Right renal cortex interstitium (tissue), 3 donors: ENCODE data around the gene DPM2. TPM values are rescaled to one million over a fixed set of nuclear protein-coding genes. Genes with fewer than 3 reads are reported as not detected.

Experiments used
- DNase-seq, 3 donors: peaks; one replicate each; pipeline ENCODE4 v3.0.0-alpha.2; 2013; ENCODE audit warnings: low read depth in 3 of 3, low spot score in 2 of 3
- polyA plus RNA-seq, 3 donors: library from polyadenylated mRNA; unstranded; fragments of 120-200 nt; gene quantifications; one replicate each; pipeline ENCODE4 v1.2.1, GENCODE V29; 2013; ENCODE audit not compliant: insufficient read length in 3 of 3

Gene DPM2
- polyA plus RNA-seq, 3 donors = 33.3 to 37.4 (median 36.5) TPM

DNA sequence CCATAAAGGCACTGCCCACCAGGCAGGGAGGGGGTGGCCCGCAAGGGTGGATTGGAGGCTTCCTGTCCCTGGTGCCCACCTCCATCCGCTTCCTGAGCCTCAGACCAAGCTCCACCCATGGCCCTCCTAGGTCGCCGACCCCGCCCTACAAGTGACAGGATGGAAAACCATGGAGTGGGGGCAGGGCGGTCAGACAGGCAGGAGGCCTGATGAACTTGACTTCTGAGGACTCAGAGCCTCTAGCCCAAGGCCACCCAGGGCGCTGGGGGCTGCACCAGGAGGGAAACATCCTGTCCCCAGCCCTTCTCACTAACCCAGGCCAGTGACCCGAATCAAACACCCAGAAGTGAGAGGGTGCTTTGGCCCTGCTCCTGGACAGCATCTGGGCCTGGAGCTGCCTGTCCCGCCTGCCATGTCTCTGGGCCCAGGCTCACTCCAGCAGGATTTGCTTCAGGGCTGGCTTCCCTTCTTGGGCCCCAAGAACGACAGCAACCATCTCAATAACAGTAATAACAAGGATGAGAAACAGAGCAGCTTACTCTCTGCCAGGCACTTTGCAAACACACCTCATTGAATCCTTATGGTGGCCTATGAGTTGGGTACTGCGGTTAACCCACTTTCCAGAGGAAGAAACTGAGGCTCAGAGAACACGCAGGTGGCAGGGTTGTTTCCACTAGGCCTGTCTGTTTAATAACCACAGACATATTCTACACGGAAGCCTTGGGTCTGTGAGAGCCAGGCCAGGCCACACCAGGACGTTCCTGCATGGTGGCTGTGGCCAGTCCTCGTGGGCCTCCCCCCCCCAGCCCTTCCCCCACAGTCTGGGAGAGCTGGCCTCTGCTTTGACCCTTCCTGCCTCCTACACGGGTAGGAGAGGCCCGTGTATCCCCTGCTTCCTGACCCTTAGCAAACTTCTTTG is 33.8 kb downstream of the DPM2 start:
- no peak for DNase-seq

DNA sequence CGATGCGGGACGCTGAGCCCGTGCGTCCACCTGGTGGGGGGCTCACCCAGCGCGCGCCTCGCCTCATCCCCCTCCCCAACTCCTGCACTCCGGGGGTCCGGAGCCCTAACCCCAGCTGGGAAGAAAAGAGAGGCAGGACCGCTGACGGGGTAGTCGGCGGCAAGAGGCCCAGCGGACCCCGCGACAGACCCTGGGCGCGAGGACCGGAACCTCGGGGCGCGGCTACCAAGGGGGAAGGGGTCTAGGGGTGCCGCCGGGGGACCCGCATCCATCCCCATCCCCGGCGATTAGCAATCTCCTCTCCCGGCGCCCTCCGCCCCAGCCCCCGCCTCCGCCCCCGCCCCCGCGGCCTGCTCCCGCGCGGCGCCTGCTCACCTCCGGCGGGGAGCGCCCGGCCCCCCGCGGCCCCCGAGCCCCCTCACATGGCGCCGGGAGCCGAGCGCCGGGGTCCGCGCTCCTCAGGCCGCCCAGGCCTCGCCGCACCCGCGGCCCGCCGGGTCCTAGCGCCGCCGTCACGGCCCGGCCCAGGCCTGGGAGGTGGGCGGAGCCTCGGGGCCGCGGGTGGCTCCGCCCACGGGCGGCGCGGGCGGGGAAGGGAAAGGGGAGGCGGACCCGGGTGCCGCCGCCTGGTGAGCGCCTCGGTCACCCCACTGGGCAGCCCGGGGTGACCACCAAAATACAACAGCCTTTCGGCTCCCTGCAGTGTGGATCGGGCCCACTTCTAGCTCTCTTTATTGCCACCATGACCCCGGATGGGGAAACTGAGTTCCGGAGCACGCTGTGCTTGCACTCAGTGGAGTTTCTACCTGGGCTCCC is 38.3 kb downstream of the DPM2 start, which contains the start of gene ST6GALNAC6:
Gene ST6GALNAC6 (minus strand): TSS at position 476 of the 816 bp plus-strand sequence. CDS start 1,622 bp downstream, outside the sequence.
- no peak for DNase-seq

DNA sequence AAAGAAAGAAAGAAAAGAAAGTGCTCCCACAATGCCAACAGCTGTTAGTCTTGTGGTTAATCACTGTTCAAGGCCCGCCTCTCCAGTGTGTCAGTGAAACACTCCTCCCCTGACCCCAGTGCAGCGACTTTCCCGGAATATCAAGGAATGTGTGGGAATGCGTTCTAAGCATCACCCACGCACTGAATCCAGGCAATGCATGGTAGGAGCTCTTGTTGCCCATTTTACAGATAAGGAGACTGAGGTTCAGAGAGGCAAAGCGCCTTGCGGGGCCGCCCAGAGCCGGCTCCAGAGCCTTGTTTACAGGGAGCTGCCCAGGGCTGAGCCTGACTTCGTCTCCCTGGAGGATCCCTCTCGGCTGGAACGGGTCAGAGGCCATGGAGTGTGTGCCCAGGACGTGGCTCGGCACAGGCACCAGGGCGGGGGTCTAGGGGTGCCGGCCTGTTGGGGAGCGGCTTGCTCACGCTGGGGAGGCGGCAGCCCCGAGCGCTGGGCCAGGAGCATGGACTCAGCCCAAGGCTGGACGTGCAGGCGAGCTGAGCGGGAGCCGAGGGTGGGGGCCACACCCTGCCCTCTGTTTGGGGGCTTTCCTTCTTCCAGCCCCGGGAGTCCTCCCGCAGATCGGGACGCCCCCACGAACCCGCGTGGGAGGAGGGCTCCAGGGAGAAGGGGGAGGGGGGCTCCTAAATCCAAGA is 39.1 kb downstream of the DPM2 start:
- no peak for DNase-seq

DNA sequence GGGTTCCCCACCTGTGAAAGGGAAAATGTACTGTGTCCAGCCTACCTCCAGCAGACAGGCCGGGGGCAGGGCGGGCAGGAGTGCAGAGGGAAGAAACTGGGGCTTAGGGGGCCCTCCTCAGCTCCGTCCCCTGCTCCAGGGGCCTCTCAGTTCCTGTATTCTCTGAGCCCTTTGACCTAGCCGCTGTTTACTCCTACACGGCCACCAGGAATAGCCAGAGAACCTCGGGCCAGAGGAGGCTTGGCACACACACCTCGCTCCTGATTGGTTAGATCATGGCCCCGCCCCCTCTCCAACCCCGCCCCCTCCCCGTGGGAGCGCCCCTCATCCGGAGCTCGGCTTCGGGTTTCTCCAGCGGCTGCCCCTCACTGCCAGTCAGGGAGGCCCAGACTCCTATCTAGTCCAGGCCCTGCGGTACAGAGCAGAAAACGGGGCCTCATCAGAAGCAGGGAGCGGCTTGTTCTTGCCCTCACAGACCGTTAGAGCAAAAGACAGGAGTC is 40.4 kb downstream of the DPM2 start:
- no peak for DNase-seq

DNA sequence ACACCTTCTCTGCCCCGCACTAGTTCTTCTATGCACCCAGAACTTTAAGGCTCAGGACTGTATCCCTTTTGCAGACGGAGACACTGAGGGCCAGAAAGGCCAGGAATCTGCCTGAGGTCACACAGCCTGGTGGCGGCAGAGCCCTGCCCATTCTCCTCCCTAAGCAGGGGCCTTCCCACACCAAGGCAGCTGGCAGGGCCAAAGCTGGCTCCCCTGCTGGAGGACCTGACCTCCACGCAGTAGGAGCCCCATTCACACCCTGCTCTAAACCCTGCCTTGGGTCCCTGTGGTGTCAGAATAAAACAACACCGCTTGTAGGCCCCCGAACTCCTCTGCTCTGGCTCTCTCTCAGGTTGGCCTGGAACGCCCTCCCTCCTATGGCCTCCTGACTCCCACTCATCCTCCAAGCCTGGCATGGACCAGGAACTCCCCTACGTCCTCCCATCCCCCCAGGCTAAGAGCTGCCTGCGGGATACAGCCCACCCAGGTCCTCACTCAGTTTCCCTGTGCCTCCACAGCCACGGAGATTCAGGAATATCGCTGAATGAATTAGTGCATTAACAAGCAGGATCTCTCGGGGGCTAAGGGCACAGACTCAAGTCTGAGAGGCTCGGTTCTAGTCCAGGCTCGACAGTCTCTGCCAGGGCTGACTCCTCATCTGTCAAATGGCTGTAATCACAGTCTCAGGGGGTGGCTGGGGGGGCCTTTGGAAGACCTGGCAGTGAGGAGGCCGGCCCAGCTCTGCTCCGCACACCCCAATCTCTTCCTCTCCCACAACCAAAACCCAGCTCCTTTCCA is 41.1 kb downstream of the DPM2 start:
- DNase-seq = no peak

DNA sequence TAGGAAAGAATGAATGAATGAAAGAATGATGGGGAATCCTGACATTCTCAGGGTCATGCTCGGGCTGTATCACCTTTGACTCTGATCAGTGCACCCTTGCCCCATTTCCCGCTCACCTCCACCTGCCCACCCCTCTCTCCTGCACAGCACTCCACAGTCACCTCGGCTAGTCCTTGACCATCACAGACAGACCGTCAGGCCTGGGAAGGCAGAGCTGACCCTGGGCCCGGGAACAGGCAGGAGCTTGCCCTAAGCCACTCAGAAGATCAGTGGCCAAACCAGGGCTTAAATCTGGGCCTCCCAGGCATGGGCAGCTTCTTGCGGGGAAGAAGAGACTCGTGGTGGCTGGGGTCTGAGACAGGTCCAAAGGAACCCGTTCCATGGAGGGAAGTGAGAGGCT is 41.8 kb downstream of the DPM2 start:
- no peak for DNase-seq

DNA sequence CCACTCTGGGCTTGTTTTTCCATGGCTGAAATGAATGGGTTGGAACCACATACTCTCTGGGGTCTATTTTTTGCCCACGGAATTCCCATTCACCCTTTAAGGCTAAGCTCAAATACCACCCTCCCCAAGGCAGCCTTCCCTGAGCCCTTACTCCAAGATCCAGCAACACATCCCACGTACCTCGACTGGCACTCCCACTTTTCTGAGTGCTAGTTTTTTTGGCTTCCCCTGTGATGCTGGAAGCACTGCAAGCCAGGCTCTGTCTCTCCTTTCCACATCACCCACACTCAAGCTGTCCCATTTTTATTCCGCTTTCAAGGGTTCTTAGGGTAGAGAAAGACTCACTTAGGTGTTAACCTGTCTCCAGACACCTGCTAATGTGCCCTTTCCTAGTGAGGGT is 44.3 kb downstream of the DPM2 start:
- no peak for DNase-seq

DNA sequence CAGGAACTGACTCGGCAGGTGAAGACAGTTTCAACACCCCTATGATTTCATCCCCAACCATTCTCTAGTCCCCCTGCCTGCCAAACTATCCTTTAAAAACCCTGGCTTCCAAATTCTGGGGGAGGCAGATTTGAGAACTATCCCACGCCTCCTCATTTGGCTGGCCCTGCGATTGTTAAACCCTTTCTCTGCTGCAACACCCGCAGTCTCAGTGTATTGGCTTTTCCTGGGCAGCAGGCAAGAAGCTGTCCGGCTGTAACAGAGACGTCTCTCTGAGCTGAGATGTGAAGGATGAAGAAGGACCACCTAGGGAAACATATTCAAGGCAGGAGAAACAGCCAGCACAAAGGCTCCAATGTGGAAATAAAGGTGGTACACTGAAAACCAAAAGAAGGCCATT is 44.8 kb downstream of the DPM2 start:
- no peak for DNase-seq

DNA sequence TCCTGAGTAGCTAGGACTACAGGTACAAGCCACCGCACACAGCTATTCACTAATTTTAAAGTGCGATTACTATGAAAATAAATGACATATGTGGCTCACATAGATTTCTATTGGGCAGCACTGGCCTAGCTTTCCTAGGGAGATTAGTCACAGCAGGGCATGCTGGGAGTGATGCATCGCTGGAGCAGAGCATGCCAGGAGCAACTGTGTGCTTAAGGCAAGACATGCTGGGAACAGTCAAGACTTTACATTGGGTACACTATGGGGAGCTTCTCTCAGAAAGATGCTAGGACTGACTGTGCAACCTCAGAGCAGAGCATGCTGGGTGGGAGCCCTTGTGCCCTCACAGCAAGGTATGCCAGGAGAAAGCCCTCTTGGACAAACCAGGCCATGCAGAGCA is 47.6 kb downstream of the DPM2 start:
- DNase-seq = no peak

DNA sequence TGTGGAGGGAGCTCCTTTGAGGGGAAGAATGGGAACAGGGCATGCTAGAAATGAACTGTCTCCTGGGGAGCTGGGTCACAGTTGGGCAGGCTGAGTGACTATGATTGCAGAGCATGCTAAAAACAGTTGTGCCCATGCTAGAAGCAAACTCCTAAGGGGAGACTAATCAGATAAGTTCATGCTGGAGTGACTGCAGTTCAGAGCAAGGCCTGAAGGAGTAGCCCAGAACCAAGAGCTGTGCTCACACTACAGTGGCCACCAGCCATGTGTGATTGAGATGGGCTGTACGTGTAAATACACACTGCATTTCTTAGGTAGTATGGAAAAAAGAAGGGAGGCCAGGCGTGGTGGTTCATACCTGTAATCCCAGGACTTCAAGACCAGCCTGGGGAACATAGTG is 49.9 kb downstream of the DPM2 start:
- DNase-seq = no peak

DNA sequence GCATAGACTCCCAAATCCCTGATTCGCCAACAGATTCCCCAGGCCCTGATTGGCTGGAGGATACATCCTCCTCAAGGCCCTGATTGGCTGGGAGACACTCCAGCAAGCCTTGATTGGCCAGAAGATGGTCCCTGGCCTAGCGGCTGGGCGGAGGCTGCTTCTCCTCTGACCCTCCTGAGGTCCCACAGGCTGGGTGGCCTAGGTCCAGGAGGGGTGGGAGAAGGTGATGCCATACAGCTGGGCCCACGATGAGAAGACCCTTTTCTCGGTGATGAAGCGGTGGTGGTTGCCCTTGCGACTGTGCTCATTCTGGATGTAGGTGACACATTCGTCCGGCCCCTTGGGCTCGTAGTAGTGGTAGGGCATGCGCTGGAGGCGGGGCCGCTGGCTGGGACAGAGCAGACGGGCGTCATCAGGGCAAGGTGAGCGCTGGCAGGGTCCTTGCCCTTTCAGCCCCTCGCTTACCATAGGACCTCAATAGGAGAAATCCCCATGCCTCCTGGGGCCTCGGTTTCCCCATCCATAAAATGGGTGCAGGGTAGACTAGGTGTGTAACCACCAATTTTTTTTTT is 51.2 kb downstream of the DPM2 start:
- no peak for DNase-seq

DNA sequence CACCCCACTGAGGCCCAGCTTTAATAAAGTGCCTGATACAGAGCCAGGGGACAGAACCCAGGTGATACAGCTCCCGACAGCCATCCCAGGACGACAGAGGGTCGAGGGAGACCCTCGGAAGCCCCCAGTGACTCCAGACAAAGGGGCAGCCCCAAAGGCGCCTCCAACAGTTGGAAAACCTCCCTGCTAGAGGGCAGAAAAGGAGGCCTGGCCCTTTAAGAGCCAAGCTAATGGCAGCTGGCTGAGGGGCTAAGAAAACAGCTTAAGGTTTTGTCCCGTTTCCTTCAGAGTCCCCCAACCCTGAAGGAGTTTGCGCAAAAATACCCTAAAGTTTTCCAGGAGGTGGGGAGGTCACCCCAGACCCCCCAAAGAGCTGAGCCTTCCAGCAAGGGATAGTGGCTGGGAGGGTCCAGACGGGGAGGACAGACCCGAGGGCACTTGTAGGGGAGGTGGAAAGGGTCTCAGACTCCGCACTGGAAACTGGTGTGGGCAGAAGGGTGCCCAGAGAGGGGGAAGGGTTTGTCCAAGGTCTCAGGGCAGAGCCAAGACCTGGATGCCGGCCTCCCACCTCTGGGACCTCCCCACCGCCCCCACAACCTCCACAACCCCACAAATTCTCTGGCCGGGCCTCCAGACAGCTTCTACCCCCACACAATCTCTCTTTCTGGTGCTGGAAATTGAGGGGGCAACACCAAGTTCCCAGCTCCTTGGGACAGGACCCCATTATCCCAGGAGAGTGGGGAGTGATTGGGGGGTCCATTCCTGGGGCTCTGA is 52.0 kb downstream of the DPM2 start:
- DNase-seq = no peak

Other genes starting within 250 kb of the DPM2 start
- gene CFAP157, start 230.9 kb downstream of the DPM2 start, polyA plus RNA-seq = 1 to 10 TPM; 2.7 to 3.3 (median 2.9) TPM
- gene PTRH1, start 222.2 kb downstream of the DPM2 start, polyA plus RNA-seq = 1 to 10 TPM; 6.6 to 9.6 (median 7.5) TPM
- gene TTC16, start 221.8 kb downstream of the DPM2 start, polyA plus RNA-seq = under 1 TPM; 0.14 to 0.26 (median 0.20) TPM
- gene TOR2A, start 202.6 kb downstream of the DPM2 start, polyA plus RNA-seq = 10 to 100 TPM; 12.3 to 15.6 (median 13.4) TPM
- gene SH2D3C, start 159.2 kb downstream of the DPM2 start, polyA plus RNA-seq = 10 to 100 TPM; 12.1 to 15.1 (median 12.6) TPM
- 10 to 100 TPM; 69.3 to 69.7 (median 69.3) TPM for gene CDK9, start 151.8 kb downstream of the DPM2 start, polyA plus RNA-seq
- gene FPGS, start 135.0 kb downstream of the DPM2 start, polyA plus RNA-seq = 10 to 100 TPM; 35.6 to 42.0 (median 39.4) TPM
- gene ENG, start 83.2 kb downstream of the DPM2 start, polyA plus RNA-seq = 10 to 100 TPM; 72.5 to 78.1 (median 74.0) TPM
- gene AK1, start 60.2 kb downstream of the DPM2 start, polyA plus RNA-seq = 10 to 100 TPM; 33.9 to 40.0 (median 36.4) TPM
- 10 to 100 TPM; 39.7 to 47.3 (median 43.1) TPM for gene ST6GALNAC6, start 38.3 kb downstream of the DPM2 start, polyA plus RNA-seq
- gene ST6GALNAC4, start 20.8 kb downstream of the DPM2 start, polyA plus RNA-seq = 10 to 100 TPM; 10.6 to 11.8 (median 11.6) TPM
- 1 to 10 TPM; 1.1 to 1.6 (median 1.1) TPM for gene PIP5KL1, start 7.1 kb downstream of the DPM2 start, polyA plus RNA-seq
- 10 to 100 TPM; 23.3 to 33.9 (median 26.6) TPM for gene EEIG1, start 43.1 kb upstream of the DPM2 start, polyA plus RNA-seq
- 10 to 100 TPM in 1 of 3 donors, 1 to 10 TPM in 2; 9.5 to 11.0 (median 9.6) TPM for gene NAIF1, start 129.5 kb upstream of the DPM2 start, polyA plus RNA-seq
- gene SLC25A25, start 130.4 kb upstream of the DPM2 start, polyA plus RNA-seq = 10 to 100 TPM; 12.8 to 14.0 (median 13.4) TPM
- 10 to 100 TPM; 35.2 to 43.5 (median 39.2) TPM for gene PTGES2, start 189.9 kb upstream of the DPM2 start, polyA plus RNA-seq
- under 1 TPM; 0.29 to 0.86 (median 0.79) TPM for gene LCN2, start 211.6 kb upstream of the DPM2 start, polyA plus RNA-seq
- gene BBLN, start 222.4 kb upstream of the DPM2 start, polyA plus RNA-seq = 10 to 100 TPM; 27.6 to 36.7 (median 30.9) TPM